Nephron progenitor cell (in vitro differentiated cells): ENCODE results near the gene PELI1.
A peak's percentile ranks its signal among the peaks of the same experiment; 100 is the strongest.

Source experiments
- DNase-seq: peaks from one replicate; pipeline ENCODE4 v3.0.0; 2021
- H3K27ac Mint-ChIP-seq: 2 replicates; pipeline ENCODE4 v1.8.0; 2021; ENCODE audit warnings: mild to moderate bottlenecking, moderate library complexity, mixed read lengths
- H3K27me3 Mint-ChIP-seq: 2 replicates; pipeline ENCODE4 v1.8.0; 2021; ENCODE audit warnings: mild to moderate bottlenecking, low read depth, mixed read lengths; ENCODE audit not compliant: poor library complexity
- H3K36me3 Mint-ChIP-seq: 2 replicates; pipeline ENCODE4 v1.8.0; 2021; ENCODE audit warnings: low read depth, mixed read lengths
- H3K4me1 Mint-ChIP-seq: 2 replicates; pipeline ENCODE4 v1.8.0; 2021; ENCODE audit warnings: mixed read lengths
- H3K4me3 Mint-ChIP-seq: 2 replicates; pipeline ENCODE4 v1.8.0; 2021; ENCODE audit warnings: mild to moderate bottlenecking, moderate library complexity, mixed read lengths
- H3K9me3 Mint-ChIP-seq: 2 replicates; pipeline ENCODE4 v1.8.0; 2021; ENCODE audit warnings: mild to moderate bottlenecking, moderate library complexity, mixed read lengths
- CTCF ChIP-seq: fragments of 200-600 bp; sonication (generic); IDR thresholded peaks from 2 replicates; pipeline ENCODE4 v1.5.0; 2021; ENCODE audit warnings: antibody characterized with exemption

PELI1 gene

DNA sequence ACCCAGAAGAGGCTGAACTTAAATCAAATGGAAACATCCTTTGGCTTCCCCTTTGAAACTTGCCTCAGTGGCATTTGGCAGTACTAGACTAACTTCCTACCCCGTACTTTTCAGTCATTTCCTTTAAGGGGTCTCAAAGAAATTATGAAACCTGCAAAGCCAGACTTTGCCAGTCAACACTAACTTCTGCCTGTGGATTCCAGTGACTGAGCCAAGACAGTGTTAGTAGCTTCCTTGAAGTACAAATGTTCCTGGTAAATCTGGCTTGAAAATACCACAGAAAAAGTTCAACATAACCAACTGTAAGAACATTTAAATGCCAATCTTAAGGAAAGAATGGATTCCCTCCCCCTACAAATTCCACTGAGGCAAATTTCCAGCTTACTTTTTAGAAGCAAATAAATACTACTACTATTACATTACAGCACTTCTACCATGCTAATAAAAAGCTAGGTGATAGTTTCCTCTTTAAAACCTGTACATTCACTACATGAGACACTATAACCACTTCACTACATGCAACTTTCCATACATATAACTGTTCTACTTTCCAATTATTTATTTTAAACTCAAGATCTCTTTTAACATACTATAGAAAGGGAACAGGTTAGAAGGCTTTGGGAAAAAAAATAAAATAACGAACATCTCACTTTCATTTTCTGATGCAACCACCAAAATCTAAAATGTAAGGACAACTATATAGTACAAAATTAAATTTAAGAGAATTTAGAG is 2.4 kb downstream of the PELI1 start:
- H3K9me3 Mint-ChIP-seq = no peaks in the 10 kb centered on the region
- peaks cover 48% of the 10 kb centered on the region for H3K4me1 Mint-ChIP-seq
- peaks cover 22% of the 10 kb centered on the region for H3K36me3 Mint-ChIP-seq
- no peak for TF ChIP-seq CTCF
- H3K27me3 Mint-ChIP-seq = no peaks in the 10 kb centered on the region
- H3K27ac Mint-ChIP-seq = no peak overlapping the region
- no peak for DNase-seq
- peak overlapping the region; percentile 94 for H3K4me3 Mint-ChIP-seq

GRCh38 chr2:64140665-64141200 is 3.5 kb downstream of the PELI1 start:
- H3K4me1 Mint-ChIP-seq = peaks cover 48% of the 10 kb centered on the region
- H3K4me3 Mint-ChIP-seq = peak overlapping the region; percentile 3
- peaks cover 22% of the 10 kb centered on the region for H3K36me3 Mint-ChIP-seq
- no peak for TF ChIP-seq CTCF
- no peaks in the 10 kb centered on the region for H3K27me3 Mint-ChIP-seq
- no peaks in the 10 kb centered on the region for H3K9me3 Mint-ChIP-seq
- DNase-seq = no peak
- H3K27ac Mint-ChIP-seq = no peak overlapping the region

GRCh38 chr2:64139956-64140355 is 4.3 kb downstream of the PELI1 start:
- peaks cover 53% of the 10 kb centered on the region for H3K4me1 Mint-ChIP-seq
- H3K27me3 Mint-ChIP-seq = no peaks in the 10 kb centered on the region
- DNase-seq = no peak
- H3K4me3 Mint-ChIP-seq = no peak overlapping the region
- peaks cover 22% of the 10 kb centered on the region for H3K36me3 Mint-ChIP-seq
- H3K27ac Mint-ChIP-seq = no peak overlapping the region
- no peak for TF ChIP-seq CTCF
- no peaks in the 10 kb centered on the region for H3K9me3 Mint-ChIP-seq

- H3K4me1 Mint-ChIP-seq = peaks cover 50% of the 10 kb centered on the region
- H3K9me3 Mint-ChIP-seq = no peaks in the 10 kb centered on the region
- H3K27ac Mint-ChIP-seq = peak overlapping the region; percentile 6
- no peaks in the 10 kb centered on the region for H3K27me3 Mint-ChIP-seq
- TF ChIP-seq CTCF = no peak
- H3K4me3 Mint-ChIP-seq = no peak overlapping the region
- peaks cover 22% of the 10 kb centered on the region for H3K36me3 Mint-ChIP-seq
- DNase-seq = no peak
Observed at GRCh38 chr2:64137996-64138395, 6.2 kb downstream of the PELI1 start.

GRCh38 chr2:64137567-64137966 is 6.7 kb downstream of the PELI1 start:
- no peak for TF ChIP-seq CTCF
- H3K36me3 Mint-ChIP-seq = peaks cover 22% of the 10 kb centered on the region
- DNase-seq = no peak
- H3K27ac Mint-ChIP-seq = no peak overlapping the region
- H3K9me3 Mint-ChIP-seq = no peaks in the 10 kb centered on the region
- H3K4me1 Mint-ChIP-seq = peaks cover 48% of the 10 kb centered on the region
- no peaks in the 10 kb centered on the region for H3K27me3 Mint-ChIP-seq
- H3K4me3 Mint-ChIP-seq = no peak overlapping the region

DNA sequence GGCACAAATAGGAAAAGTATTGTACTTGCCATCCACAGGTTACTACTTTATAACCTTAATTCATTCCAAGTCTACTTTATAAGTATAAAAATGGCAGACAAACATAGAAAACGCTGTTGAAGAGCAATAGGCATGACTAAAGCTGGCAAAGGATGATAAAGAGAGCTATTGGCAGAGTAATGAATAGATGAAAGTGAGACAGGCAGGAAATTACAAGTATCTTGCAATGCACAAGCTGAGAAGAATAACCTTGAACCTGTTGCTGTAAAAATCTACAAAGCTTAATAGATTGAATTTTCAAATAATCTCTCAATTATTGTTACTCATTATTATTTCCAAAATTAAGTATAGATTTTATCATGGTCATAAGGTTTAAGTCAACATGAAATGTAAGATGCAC is 8.8 kb downstream of the PELI1 start:
- H3K4me3 Mint-ChIP-seq = no peak overlapping the region
- peaks cover 28% of the 10 kb centered on the region for H3K36me3 Mint-ChIP-seq
- no peak for TF ChIP-seq CTCF
- no peaks in the 10 kb centered on the region for H3K9me3 Mint-ChIP-seq
- H3K4me1 Mint-ChIP-seq = peaks cover 33% of the 10 kb centered on the region
- DNase-seq = no peak
- H3K27ac Mint-ChIP-seq = no peak overlapping the region
- no peaks in the 10 kb centered on the region for H3K27me3 Mint-ChIP-seq
